Thyroid gland (tissue), 4 donors: ENCODE results near the gene GALNT13. TPM values are rescaled to one million over a fixed set of nuclear protein-coding genes. Genes with fewer than 3 reads are reported as not detected.

Experiments used
- DNase-seq, 2 donors: peaks; one replicate each; pipeline ENCODE4 v3.0.0-alpha.2; 2019
- H3K27ac ChIP-seq, 3 donors: fragments of 200-600 bp; sonication (generic); 1 replicate in 2 of 3; 2 replicates in 1 of 3; pipeline ENCODE4 v1.5.1; 2016 to 2019; ENCODE audit warnings: mild to moderate bottlenecking in 1 of 3, moderate library complexity in 1 of 3
- H3K27me3 ChIP-seq: fragments of 200-600 bp; sonication (generic); one replicate; pipeline ENCODE4 v1.5.1; 2019
- H3K36me3 ChIP-seq, 2 donors: fragments of 200-600 bp; sonication (generic); one replicate each; pipeline ENCODE4 v1.5.1; 2016 to 2019
- H3K4me1 ChIP-seq, 2 donors: fragments of 200-600 bp; sonication (generic); one replicate each; pipeline ENCODE4 v1.5.1; 2017 to 2019
- H3K4me3 ChIP-seq, 3 donors: fragments of 200-600 bp; sonication (generic); replicated peaks in 1 of 3; 1 replicate in 2 of 3; 2 replicates in 1 of 3; pipeline ENCODE4 v1.5.1; 2016; ENCODE audit warnings: mild to moderate bottlenecking in 1 of 3
- H3K9me3 ChIP-seq: fragments of 200-600 bp; sonication (generic); one replicate; pipeline ENCODE4 v1.5.1; 2017
- POLR2A ChIP-seq, 2 donors: fragments of 450-650 bp; IDR thresholded peaks; one replicate each; pipeline ENCODE4 v1.6.1; 2017; ENCODE audit warnings: antibody characterized with exemption in 2 of 2, mild to moderate bottlenecking in 2 of 2, moderate library complexity in 1 of 2
- WGBS, 2 donors: methylation state at CpG; one replicate each; pipeline ENCODE4 v1.1.5; 2017; 5-methylcytosine and 5-hydroxymethylcytosine counted together
- intact Hi-C: fragments of 100-400 bp; cut with DNase I; formaldehyde crosslinking; loops from one replicate; pipeline ENCODE4 v1.15.1; 2023
- total RNA-seq, 4 donors: library from RNA; depleted of rRNA; stranded (reverse); fragments of >200 nt; gene quantifications; one replicate each; pipeline ENCODE4 v1.2.3, GENCODE V29; 2016
- TF ChIP-seq, protein P1 (sequence below), 6 experiments: fragments of 200-600 bp in 3 of 6; fragments of 450-650 bp in 3 of 6; sonication (generic) in 3 of 6; IDR thresholded peaks; one replicate each; pipeline ENCODE4 v1.5.1; 2016 to 2019; ENCODE audit warnings: antibody characterized with exemption in 6 of 6, mild to moderate bottlenecking in 2 of 6, inconsistent platforms in 1 of 6, moderate library complexity in 1 of 6

GALNT13 gene
- total RNA-seq, 4 donors from 2014 or later = 0.13 to 2.3 TPM; not detected in 2

- no peak overlapping the region for H3K4me3 ChIP-seq
- H3K4me1 ChIP-seq = no peaks in the 10 kb centered on the region
- intact Hi-C loops = no loop called here
- no peaks in the 10 kb centered on the region for H3K36me3 ChIP-seq
- H3K9me3 ChIP-seq = no peaks in the 10 kb centered on the region
- TF ChIP-seq POLR2A (IDR thresholded peaks at IDR 0.05) = no peak
- no peak overlapping the region for H3K27ac ChIP-seq
- no peak for DNase-seq
- H3K27me3 ChIP-seq = no peaks in the 10 kb centered on the region
Measured at GRCh38 chr2:153990771-153991170, 119.0 kb downstream of the GALNT13 start.

- H3K4me1 ChIP-seq = no peaks in the 10 kb centered on the region
- no peak overlapping the region for H3K4me3 ChIP-seq
- TF ChIP-seq, protein P1, sequence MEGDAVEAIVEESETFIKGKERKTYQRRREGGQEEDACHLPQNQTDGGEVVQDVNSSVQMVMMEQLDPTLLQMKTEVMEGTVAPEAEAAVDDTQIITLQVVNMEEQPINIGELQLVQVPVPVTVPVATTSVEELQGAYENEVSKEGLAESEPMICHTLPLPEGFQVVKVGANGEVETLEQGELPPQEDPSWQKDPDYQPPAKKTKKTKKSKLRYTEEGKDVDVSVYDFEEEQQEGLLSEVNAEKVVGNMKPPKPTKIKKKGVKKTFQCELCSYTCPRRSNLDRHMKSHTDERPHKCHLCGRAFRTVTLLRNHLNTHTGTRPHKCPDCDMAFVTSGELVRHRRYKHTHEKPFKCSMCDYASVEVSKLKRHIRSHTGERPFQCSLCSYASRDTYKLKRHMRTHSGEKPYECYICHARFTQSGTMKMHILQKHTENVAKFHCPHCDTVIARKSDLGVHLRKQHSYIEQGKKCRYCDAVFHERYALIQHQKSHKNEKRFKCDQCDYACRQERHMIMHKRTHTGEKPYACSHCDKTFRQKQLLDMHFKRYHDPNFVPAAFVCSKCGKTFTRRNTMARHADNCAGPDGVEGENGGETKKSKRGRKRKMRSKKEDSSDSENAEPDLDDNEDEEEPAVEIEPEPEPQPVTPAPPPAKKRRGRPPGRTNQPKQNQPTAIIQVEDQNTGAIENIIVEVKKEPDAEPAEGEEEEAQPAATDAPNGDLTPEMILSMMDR (IDR thresholded peaks at IDR 0.05) = no peak
- TF ChIP-seq POLR2A (IDR thresholded peaks at IDR 0.05) = no peak
- intact Hi-C loops = no loop called here
- 96 to 97% methylated on average over 11 to 16 of the region's 17 CpGs for WGBS, 2 donors
- no peaks in the 10 kb centered on the region for H3K36me3 ChIP-seq
- DNase-seq = no peak
- H3K27ac ChIP-seq = no peak overlapping the region
- no peaks in the 10 kb centered on the region for H3K9me3 ChIP-seq
- no peaks in the 10 kb centered on the region for H3K27me3 ChIP-seq
Measured at GRCh38 chr2:154013514-154013913, 141.8 kb downstream of the GALNT13 start.

DNA sequence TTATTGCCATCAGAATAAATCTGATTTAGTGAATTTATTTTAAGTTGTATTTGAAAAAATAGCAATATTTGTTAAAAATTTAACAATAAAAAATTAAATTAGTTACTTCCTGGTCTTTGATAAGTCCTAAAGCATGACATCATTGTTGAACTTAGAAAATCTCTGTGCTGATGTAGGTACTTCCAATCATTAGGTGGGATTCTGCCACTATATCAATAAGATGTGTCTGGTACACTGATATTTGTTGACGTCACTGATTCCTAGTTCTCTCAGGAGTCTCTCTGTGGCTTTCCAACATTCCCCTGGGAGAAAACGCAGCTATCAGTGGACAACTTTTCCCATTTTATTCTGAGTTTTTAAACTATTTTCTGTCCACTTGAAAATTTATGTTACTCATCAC, 143.5 kb downstream of the GALNT13 start:
- WGBS, 2 donors = 83 to 89% methylated on average over 2 of the region's 2 CpGs
- Histone ChIP-seq H3K9me3 (no peaks in the 10 kb centered on the region), H3K4me3 (no peak overlapping the region), H3K4me1 (no peaks in the 10 kb centered on the region), H3K36me3 (no peaks in the 10 kb centered on the region), H3K27ac (no peak overlapping the region), H3K27me3 (no peaks in the 10 kb centered on the region)
- no peak for DNase-seq
- TF ChIP-seq, protein P1 (IDR thresholded peaks at IDR 0.05) = no peak
- TF ChIP-seq POLR2A (IDR thresholded peaks at IDR 0.05) = no peak
- intact Hi-C loops = no loop called here

- Histone ChIP-seq H3K9me3 (no peaks in the 10 kb centered on the region), H3K27ac (no peak overlapping the region), H3K27me3 (no peaks in the 10 kb centered on the region), H3K36me3 (no peaks in the 10 kb centered on the region), H3K4me1 (no peaks in the 10 kb centered on the region), H3K4me3 (no peak overlapping the region)
- 75 to 77% methylated on average over 3 of the region's 3 CpGs for WGBS, 2 donors
- no peak for DNase-seq
- TF ChIP-seq POLR2A (IDR thresholded peaks at IDR 0.05) = no peak
- TF ChIP-seq, protein P1 (IDR thresholded peaks at IDR 0.05) = no peak
- intact Hi-C loops = no loop called here
Measured at GRCh38 chr2:154029504-154029903, 157.8 kb downstream of the GALNT13 start.

DNA sequence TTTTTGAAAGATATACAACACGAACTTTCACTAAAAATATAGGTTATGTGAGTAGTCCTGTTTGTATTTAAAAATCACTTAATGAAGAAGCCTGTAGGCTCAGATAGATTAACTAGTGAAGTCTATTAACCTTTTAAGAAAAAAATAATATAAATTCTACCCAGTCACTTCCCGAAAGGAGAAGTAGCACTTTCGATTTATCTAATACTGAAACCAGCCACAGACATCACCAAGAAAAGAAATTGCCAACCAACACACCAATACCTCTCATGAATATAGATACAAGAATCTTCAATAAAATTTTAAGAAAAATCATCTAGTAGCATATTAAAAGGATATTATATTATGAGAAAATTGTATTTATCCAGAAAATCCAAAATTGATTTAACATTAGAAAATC, 160.5 kb downstream of the GALNT13 start:
- intact Hi-C loops = no loop called here
- TF ChIP-seq, protein P1 (IDR thresholded peaks at IDR 0.05) = no peak
- no peak for TF ChIP-seq POLR2A (IDR thresholded peaks at IDR 0.05)
- no peaks in the 10 kb centered on the region for H3K4me1 ChIP-seq
- 79 to 80% methylated on average over 3 of the region's 3 CpGs for WGBS, 2 donors
- no peaks in the 10 kb centered on the region for H3K9me3 ChIP-seq
- no peak overlapping the region for H3K27ac ChIP-seq
- H3K4me3 ChIP-seq = no peak overlapping the region
- DNase-seq = no peak
- no peaks in the 10 kb centered on the region for H3K27me3 ChIP-seq
- no peaks in the 10 kb centered on the region for H3K36me3 ChIP-seq

DNA sequence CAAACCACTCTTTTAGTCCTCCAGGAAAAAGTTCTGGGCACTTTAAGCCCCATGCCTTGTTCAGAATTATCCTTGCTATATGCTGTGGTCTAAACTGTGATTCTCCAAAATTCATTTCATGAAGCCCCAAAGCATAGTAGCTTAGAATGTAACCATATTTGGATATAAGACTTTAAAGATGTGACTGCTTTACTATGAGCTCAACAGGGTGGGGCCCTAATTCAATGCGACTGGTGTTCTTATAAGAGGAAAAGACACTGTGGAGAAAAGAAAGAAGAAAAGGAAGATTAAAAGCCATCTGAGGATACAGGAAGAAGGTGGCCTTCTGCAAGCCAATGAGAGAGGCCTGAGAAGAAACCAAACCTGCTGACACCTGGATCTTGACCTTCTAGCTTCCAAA, 174.8 kb downstream of the GALNT13 start:
- H3K4me3 ChIP-seq = no peak overlapping the region
- no peaks in the 10 kb centered on the region for H3K9me3 ChIP-seq
- TF ChIP-seq, protein P1 (IDR thresholded peaks at IDR 0.05) = no peak
- no peak for TF ChIP-seq POLR2A (IDR thresholded peaks at IDR 0.05)
- H3K4me1 ChIP-seq = no peaks in the 10 kb centered on the region
- H3K27ac ChIP-seq = no peak overlapping the region
- 90 to 96% methylated on average over 1 of the region's 1 CpG for WGBS, 2 donors
- intact Hi-C loops = no loop called here
- no peaks in the 10 kb centered on the region for H3K27me3 ChIP-seq
- no peaks in the 10 kb centered on the region for H3K36me3 ChIP-seq
- DNase-seq = no peak
